K562 (cell line): Measurements from ENCODE around the gene GLB1L2. TPM values are rescaled to one million over a fixed set of nuclear protein-coding genes. Genes with fewer than 3 reads are reported as not detected.
A peak's percentile ranks its signal among the peaks of the same experiment; 100 is the strongest.

ENCODE experiments used
- ATAC-seq: fragments of 200-7000 bp; cut with Tn5 transposase; 3 replicates; pipeline ENCODE4 v1.9.1; 2020; ENCODE audit warnings: moderate library complexity
- BruUV-seq: library from RNA; stranded (reverse); fragments of 400-500 nt; replicated peaks from 2 replicates; lab custom pipeline; 2021; lab: Mats Ljungman, UMichigan
- CTCF ChIA-PET: fragments of 300-600 bp; formaldehyde crosslinking; extraction: SDS; loops from one replicate; lab custom pipeline; 2021; ENCODE audit warnings: low intra/inter-chr PET ratio; lab: Yijun Ruan, JAX
- POLR2A ChIA-PET: fragments of 300-600, 350-650 bp; sonication (Branson Sonifier 250); formaldehyde crosslinking; extraction: SDS; loops from one replicate; lab custom pipeline; 2021; ENCODE audit warnings: antibody characterized with exemption, inconsistent platforms; lab: Yijun Ruan, JAX
- DNase-seq, 4 experiments: peaks; one replicate each; pipeline versions ENCODE4 v3.0.0 to v3.0.0-alpha.2; 2011 to 2018; ENCODE audit warnings: low spot score in 3 of 4, mixed read lengths in 3 of 4; ENCODE audit errors: extremely low read depth in 1 of 4
- FAIRE-seq: peaks from 2 replicates; lab custom pipeline; 2011; peaks lifted over from hg19 to GRCh38; lab: Jason Lieb, UNC
- H2AFZ ChIP-seq: 2 replicates; pipeline ENCODE4 v1.6.0; 2011; ENCODE audit warnings: low read depth, low read length, control low read depth, inconsistent platforms
- H3K27ac ChIP-seq: fragments of 200-600 bp; 3 replicates; pipeline ENCODE4 v1.8.0; 2011; ENCODE audit warnings: low read depth, mild to moderate bottlenecking, control low read depth, inconsistent platforms, low read length, moderate library complexity, mixed read lengths; ENCODE audit errors: extremely low read depth
- H3K27me3 ChIP-seq, 2 experiments: fragments of 300-600 bp in 1 of 2; 2 replicates in 1 of 2; 3 replicates in 1 of 2; pipeline versions ENCODE4 v1.6.0 to v1.8.0; 2011; ENCODE audit warnings: inconsistent platforms in 2 of 2, low read length in 2 of 2, mild to moderate bottlenecking in 1 of 2, mixed read lengths in 1 of 2, moderate library complexity in 1 of 2; ENCODE audit not compliant: control insufficient read depth in 2 of 2, insufficient read depth in 2 of 2
- H3K36me3 ChIP-seq: fragments of 300-600 bp; 3 replicates; pipeline ENCODE4 v1.8.0; 2011; ENCODE audit warnings: mild to moderate bottlenecking, low read length, inconsistent platforms; ENCODE audit not compliant: control insufficient read depth, insufficient read depth
- H3K4me1 ChIP-seq, 2 experiments: fragments of 200-600 bp in 1 of 2; replicated peaks in 1 of 2; 2 replicates in 1 of 2; 3 replicates in 1 of 2; pipeline versions ENCODE4 v1.5.1 to v1.8.0; 2011; ENCODE audit warnings: inconsistent platforms in 2 of 2, low read length in 2 of 2, mild to moderate bottlenecking in 1 of 2, mixed read lengths in 1 of 2, moderate library complexity in 1 of 2; ENCODE audit not compliant: control insufficient read depth in 2 of 2, insufficient read depth in 2 of 2
- H3K4me2 ChIP-seq: 2 replicates; pipeline ENCODE4 v1.6.1; 2011; ENCODE audit warnings: low read length, control low read depth, inconsistent platforms, mixed read lengths; ENCODE audit not compliant: insufficient read depth
- H3K4me3 ChIP-seq: fragments of 200-600 bp; sonication (generic), shearing (Covaris generic); 2 replicates; pipeline ENCODE4 v1.5.1; 2016; ENCODE audit warnings: control low read depth, inconsistent platforms
- H3K79me2 ChIP-seq: fragments of 200-600 bp; 3 replicates; pipeline ENCODE4 v1.8.0; 2011; ENCODE audit warnings: low read length, inconsistent platforms; ENCODE audit not compliant: control insufficient read depth, insufficient read depth
- H3K9ac ChIP-seq, 2 experiments: 2 replicates each; pipeline versions ENCODE4 v1.6.0 to v1.6.1; 2011; ENCODE audit warnings: low read depth in 2 of 2, low read length in 2 of 2, control low read depth in 1 of 2, inconsistent platforms in 1 of 2, mild to moderate bottlenecking in 1 of 2, mixed read lengths in 1 of 2; ENCODE audit not compliant: insufficient read depth in 1 of 2
- H3K9me1 ChIP-seq: one replicate; pipeline ENCODE4 v1.6.0; 2011; ENCODE audit warnings: inconsistent platforms, mild to moderate bottlenecking, low read length, moderate library complexity; ENCODE audit not compliant: control insufficient read depth, insufficient read depth
- H3K9me3 ChIP-seq: replicated peaks from 2 replicates; pipeline ENCODE4 v1.5.1; 2011; ENCODE audit warnings: low read depth, low read length, inconsistent platforms; ENCODE audit not compliant: control insufficient read depth, insufficient read depth
- H4K20me1 ChIP-seq: replicated peaks from 2 replicates; pipeline ENCODE4 v1.6.1; 2011; ENCODE audit warnings: low read length, inconsistent platforms, mixed read lengths; ENCODE audit not compliant: control insufficient read depth, insufficient read depth
- BRF1 ChIP-seq: IDR thresholded peaks from 3 replicates; pipeline ENCODE4 v1.6.1; 2011; ENCODE audit warnings: borderline replicate concordance, mild to moderate bottlenecking; ENCODE audit not compliant: insufficient read length; ENCODE audit errors: extremely low read depth
- CBX2 ChIP-seq: fragments of 200-600 bp; sonication (generic); IDR thresholded peaks from one replicate; pipeline ENCODE4 v1.6.1; 2012; ENCODE audit warnings: mild to moderate bottlenecking, low read length, inconsistent platforms; ENCODE audit not compliant: insufficient read depth, poor library complexity, severe bottlenecking
- CREM ChIP-seq: IDR thresholded peaks from 2 replicates; pipeline ENCODE4 v1.6.1; 2014; ENCODE audit warnings: antibody characterized with exemption, low read depth
- CXXC5 ChIP-seq: fragments of 250-450 bp; sonication (Bioruptor Pico); IDR thresholded peaks from 2 replicates; pipeline ENCODE4 v1.8.0; 2022; ENCODE audit warnings: inconsistent platforms, mild to moderate bottlenecking, moderate library complexity
- DEAF1 ChIP-seq: fragments of 450-650 bp; formaldehyde crosslinking; IDR thresholded peaks from 2 replicates; pipeline ENCODE4 v1.4.0; 2020; ENCODE audit warnings: mild to moderate bottlenecking, moderate library complexity
- JUND ChIP-seq, 2 experiments: IDR thresholded peaks; 2 replicates in 1 of 2; 3 replicates in 1 of 2; pipeline ENCODE4 v1.6.1; 2011; ENCODE audit warnings: borderline replicate concordance in 2 of 2, low read depth in 2 of 2, low read length in 2 of 2, improper control_type of control experiment in 1 of 2, missing biosample characterization in 1 of 2, missing genetic modification characterization in 1 of 2, missing genetic modification reagents in 1 of 2
- KLF10 ChIP-seq: fragments of 250-450 bp; sonication (Bioruptor Pico); IDR thresholded peaks from 2 replicates; pipeline ENCODE4 v1.6.1; 2021; ENCODE audit warnings: matching md5 sums
- MAX ChIP-seq: sonication (generic); formaldehyde crosslinking; IDR thresholded peaks from 2 replicates; pipeline ENCODE4 v1.9.0; 2022; ENCODE audit warnings: mild to moderate bottlenecking, missing genetic modification reagents
- MAZ ChIP-seq, 2 experiments: fragments of 450-650 bp in 1 of 2; sonication (generic) in 1 of 2; formaldehyde crosslinking; IDR thresholded peaks in 1 of 2; conservative IDR thresholded peaks in 1 of 2; 2 replicates each; pipeline versions ENCODE4 v1.4.0 to v1.5.0; 2020; ENCODE audit warnings: mild to moderate bottlenecking in 1 of 2, missing genetic modification reagents in 1 of 2
- RBM39 ChIP-seq: fragments of 200-400 bp; formaldehyde crosslinking; optimal IDR thresholded peaks from 2 replicates; pipeline ENCODE3; 2018; ENCODE audit warnings: low read depth, low read length
- RFX1 ChIP-seq: fragments of 450-650 bp; IDR thresholded peaks from 2 replicates; pipeline ENCODE4 v1.6.1; 2016; ENCODE audit warnings: mild to moderate bottlenecking, moderate library complexity
- SMC3 ChIP-seq: conservative IDR thresholded peaks from 2 replicates; pipeline ENCODE4 v1.6.1; 2011; ENCODE audit warnings: low read depth, low read length, improper control_type of control experiment; ENCODE audit not compliant: insufficient read depth
- STAG1 ChIP-seq: sonication (generic); formaldehyde crosslinking; IDR thresholded peaks from 2 replicates; pipeline ENCODE4 v1.5.0; 2020; ENCODE audit warnings: missing genetic modification reagents, borderline replicate concordance
- XRCC3 ChIP-seq: fragments of 450-650 bp; IDR thresholded peaks from 2 replicates; pipeline ENCODE4 v1.6.1; 2017; ENCODE audit warnings: mild to moderate bottlenecking, moderate library complexity
- ZNF511 ChIP-seq: sonication (generic); formaldehyde crosslinking; IDR thresholded peaks from 2 replicates; pipeline ENCODE4 v1.8.0; 2022; ENCODE audit warnings: mild to moderate bottlenecking, missing genetic modification reagents
- ZNF655 ChIP-seq: fragments of 250-450 bp; sonication (Bioruptor Pico); IDR thresholded peaks from 2 replicates; pipeline ENCODE4 v1.5.0; 2021
- WGBS: fragments of 100-300 bp; shearing (Covaris generic); methylation state at CpG from one replicate; pipeline ENCODE4 v1.1.6; 2016; ENCODE audit warnings: low coverage, mixed read lengths; ENCODE audit not compliant: insufficient coverage; ENCODE audit errors: missing lambda C conversion rate; 5-methylcytosine and 5-hydroxymethylcytosine counted together
- in situ Hi-C: fragments of 300-500 bp; cut with MboI; formaldehyde crosslinking; loops from 4 replicates; pipeline ENCODE4 v1.15.0; 2018; ENCODE audit warnings: inconsistent platforms, mixed read lengths
- intact Hi-C: fragments of 100-400 bp; cut with micrococcal nuclease; formaldehyde crosslinking; loops from 2 replicates; pipeline ENCODE4 v1.14.2; 2022
- polyA plus RNA-seq, 8 experiments: library from polyadenylated mRNA; depleted of rRNA in 4 of 8; stranded (reverse) in 5 of 8; unstranded in 3 of 8; fragments of >200 nt; fragmentation: Nextera tagmentation in 2 of 8; fragmentation: Illumina TruSeq in 1 of 8; extraction: Ambion mirVana in 2 of 8; extraction: Trizol in 1 of 8; gene quantifications; 2 replicates each; pipeline versions ENCODE4 v1.2.1 to v1.2.3, GENCODE V29; 2011 to 2014; ENCODE audit warnings: inconsistent platforms in 1 of 8, missing spikeins in 1 of 8
- total RNA-seq, 7 experiments: library from RNA; depleted of rRNA in 6 of 7; stranded (reverse); fragments of >200 nt in 6 of 7; fragmentation: Illumina TruSeq in 2 of 7; extraction: Trizol in 2 of 7; gene quantifications; 2 replicates each; pipeline versions ENCODE4 v1.2.1 to v1.2.3, GENCODE V29; 2011 to 2021; ENCODE audit warnings: low replicate concordance in 1 of 7

Gene GLB1L2
- total and polyA plus RNA-seq, 9 of the 15 experiments (the other 6 are each of a cell fraction or from before 2014, with no cell fraction given), result 0.84 to 21.4 (median 13.8) TPM

DNA sequence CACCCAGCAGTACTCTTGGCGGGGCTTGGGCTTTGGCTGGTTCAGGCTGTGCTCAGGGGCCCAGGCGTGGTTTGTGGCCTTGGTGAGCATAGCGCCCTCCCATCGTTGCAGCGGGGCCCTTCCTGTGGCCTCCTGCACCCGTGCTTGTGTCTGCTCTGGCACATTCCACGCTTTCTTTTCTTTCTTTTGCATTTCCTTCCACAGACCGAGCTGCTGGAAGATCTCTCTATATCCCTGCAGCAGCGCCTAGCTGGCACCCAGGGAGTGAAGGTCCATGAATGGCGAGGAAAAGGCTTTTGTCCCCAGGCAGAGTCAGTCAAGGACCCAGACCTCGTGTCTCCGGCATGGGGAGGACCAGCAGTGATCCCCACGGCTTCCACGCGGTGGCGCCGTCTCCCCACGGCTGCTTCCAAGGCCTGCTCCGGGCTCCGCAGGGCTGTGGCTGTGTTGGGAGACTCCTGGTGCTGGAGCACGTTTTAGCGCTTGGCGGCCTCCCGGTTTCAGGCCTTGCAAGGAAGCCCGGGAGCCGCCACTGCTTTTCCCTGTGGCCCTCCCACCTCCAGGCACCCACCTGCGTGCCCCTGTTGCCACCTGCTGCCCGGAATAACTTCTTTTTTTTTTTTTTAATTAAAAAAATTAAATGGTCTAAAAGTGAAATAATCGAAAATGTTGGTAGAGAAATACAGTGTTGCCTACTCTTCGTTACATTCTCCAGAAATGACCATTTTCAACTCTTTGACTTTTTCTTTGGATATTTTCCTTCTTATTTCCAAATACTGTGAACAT, 28.5 kb downstream of the GLB1L2 start:
- peak; percentile 87 to 89 (median 88) for DNase-seq
- WGBS, result 25% methylated on average over 28 of the region's 30 CpGs
- no TSS peak for BruUV-seq
- TF ChIP-seq DEAF1 (CRISPR knock-in tag) (peak; percentile 83), SMC3 (peak; percentile 94), MAX (CRISPR knock-in tag) (peak; percentile 89), MAZ (CRISPR knock-in tag; conservative IDR thresholded peaks at IDR 0.05 in 1 of 2, IDR thresholded peaks at IDR 0.05 in 1 of 2) (peak; percentile 32 to 51; a peak in 1 of 4 replicates), CREM (peak; percentile 34; the same call in 1 of the 2 replicates), RFX1 (no peak), CXXC5 (CRISPR knock-in tag) (peak; percentile 21; the same call in 1 of the 2 replicates), JUND (IDR thresholded peaks at IDR 0.05; ENCODE audit: borderline replicate concordance, low read depth, low read length) (peak; percentile 38; the same call in 1 of the 2 replicates), JUND (tag; IDR thresholded peaks at IDR 0.05; ENCODE audit: borderline replicate concordance, low read depth, low read length) (no peak; the same call in 2 of the 3 replicates), RBM39 (no peak), KLF10 (CRISPR knock-in tag) (no peak), CBX2 (no peak), ZNF511 (CRISPR knock-in tag) (0 out of 2 replicates have a peak, but pooled peaks have one; percentile 63), STAG1 (CRISPR knock-in tag) (peak; percentile 68; the same call in 1 of the 2 replicates), BRF1 (no peak), XRCC3 (no peak), ZNF655 (CRISPR knock-in tag) (no peak)

More for the DNA sequence above, 28.5 kb downstream of the GLB1L2 start:
- Histone ChIP-seq H3K27me3 (no peaks in the 10 kb centered on the region), H3K4me1 (peaks cover 10 to 21% of the 10 kb centered on the region in 2 experiments; a peak in 4 of 5 replicates), H3K4me3 (no peak overlapping the region), H3K9me1 (peaks cover 4% of the 10 kb centered on the region), H3K36me3 (peaks cover 3% of the 10 kb centered on the region; the same call in 2 of the 3 replicates), H3K27ac (no peak overlapping the region), H3K4me2 (no peak overlapping the region), H2AFZ (peak overlapping the region; percentile 88), H3K9ac (peak overlapping the region in 1 of 2 experiments; percentile 73; a peak in 2 of 4 replicates), H3K9me3 (no peaks in the 10 kb centered on the region), H4K20me1 (no peaks in the 10 kb centered on the region), H3K79me2 (no peaks in the 10 kb centered on the region)
- in situ Hi-C loops, result no loop called here
- intact Hi-C loops, result loop anchor here (2.0 kb wide), 1 partner anchor 367 kb away; no protein-coding TSS in a partner anchor
- ATAC-seq, result peak; percentile 99
- ChIA-PET POLR2A (no interaction called here), CTCF (interaction anchor here (0.7 kb wide), 1 partner anchor 21 kb away, joined by 5 read pairs; no protein-coding TSS in a partner anchor)
- peak; percentile 92 for FAIRE-seq
